Gastroesophageal sphincter (tissue), 3 donors: Measurements from ENCODE around the gene COL8A1.

Experiments
- EP300 ChIP-seq: sonication (generic); formaldehyde crosslinking; IDR thresholded peaks from one replicate; pipeline ENCODE4 v1.6.1; 2017; ENCODE audit warnings: antibody characterized with exemption, mild to moderate bottlenecking
- POLR2A ChIP-seq, 2 donors: fragments of 450-650 bp; IDR thresholded peaks; one replicate each; pipeline ENCODE4 v1.6.1; 2017; ENCODE audit warnings: antibody characterized with exemption in 2 of 2, mild to moderate bottlenecking in 2 of 2, moderate library complexity in 1 of 2
- POLR2AphosphoS5 ChIP-seq: sonication (generic); formaldehyde crosslinking; IDR thresholded peaks from one replicate; pipeline ENCODE4 v1.6.1; 2017; ENCODE audit warnings: antibody characterized with exemption
- TF ChIP-seq, protein P1 (sequence below), 4 experiments: fragments of 200-600 bp in 2 of 4; fragments of 450-650 bp in 2 of 4; sonication (generic) in 1 of 4; IDR thresholded peaks; one replicate each; pipeline ENCODE4 v1.5.1; 2017 to 2019; ENCODE audit warnings: antibody characterized with exemption in 4 of 4, mild to moderate bottlenecking in 2 of 4, moderate library complexity in 2 of 4

DNA sequence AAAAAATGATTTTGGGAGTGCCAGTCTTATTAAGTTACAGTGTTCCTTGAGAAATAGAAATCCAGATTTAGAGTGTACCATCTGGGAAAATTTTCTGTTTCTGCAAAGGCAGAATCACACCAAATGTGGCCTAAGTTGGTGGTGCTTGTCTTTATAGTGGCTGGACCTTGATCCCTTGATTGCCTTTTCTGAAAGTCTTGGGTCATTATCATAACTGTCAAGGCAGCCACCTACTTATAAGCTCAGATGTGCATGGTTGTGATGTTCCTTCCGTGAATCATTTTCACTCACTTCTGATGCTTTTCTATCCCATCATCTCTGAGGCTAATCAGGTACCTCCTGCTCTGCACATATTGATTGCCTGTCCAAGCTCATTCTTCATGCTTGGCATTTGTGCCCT lies 199.3 kb downstream of the COL8A1 start:
- TF ChIP-seq, protein P1, sequence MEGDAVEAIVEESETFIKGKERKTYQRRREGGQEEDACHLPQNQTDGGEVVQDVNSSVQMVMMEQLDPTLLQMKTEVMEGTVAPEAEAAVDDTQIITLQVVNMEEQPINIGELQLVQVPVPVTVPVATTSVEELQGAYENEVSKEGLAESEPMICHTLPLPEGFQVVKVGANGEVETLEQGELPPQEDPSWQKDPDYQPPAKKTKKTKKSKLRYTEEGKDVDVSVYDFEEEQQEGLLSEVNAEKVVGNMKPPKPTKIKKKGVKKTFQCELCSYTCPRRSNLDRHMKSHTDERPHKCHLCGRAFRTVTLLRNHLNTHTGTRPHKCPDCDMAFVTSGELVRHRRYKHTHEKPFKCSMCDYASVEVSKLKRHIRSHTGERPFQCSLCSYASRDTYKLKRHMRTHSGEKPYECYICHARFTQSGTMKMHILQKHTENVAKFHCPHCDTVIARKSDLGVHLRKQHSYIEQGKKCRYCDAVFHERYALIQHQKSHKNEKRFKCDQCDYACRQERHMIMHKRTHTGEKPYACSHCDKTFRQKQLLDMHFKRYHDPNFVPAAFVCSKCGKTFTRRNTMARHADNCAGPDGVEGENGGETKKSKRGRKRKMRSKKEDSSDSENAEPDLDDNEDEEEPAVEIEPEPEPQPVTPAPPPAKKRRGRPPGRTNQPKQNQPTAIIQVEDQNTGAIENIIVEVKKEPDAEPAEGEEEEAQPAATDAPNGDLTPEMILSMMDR (IDR thresholded peaks at IDR 0.05), result no peak
- TF ChIP-seq EP300 (no peak), POLR2A (IDR thresholded peaks at IDR 0.05) (no peak), POLR2AphosphoS5 (no peak)
